SU-DHL-6 (cell line): ENCODE measurements around the gene MRGPRX2.

Source experiments
- CTCF ChIP-seq: fragments of 200-600 bp; sonication (generic); IDR thresholded peaks from one replicate; pipeline ENCODE4 v1.5.1; 2017; ENCODE audit warnings: antibody characterized with exemption, mild to moderate bottlenecking, low read length, moderate library complexity; ENCODE audit not compliant: insufficient read depth, poor library complexity, severe bottlenecking
- EZH2phosphoT487 ChIP-seq: fragments of 200-600 bp; sonication (generic), shearing (Covaris generic); conservative IDR thresholded peaks from 2 replicates; pipeline ENCODE4 v1.6.1; 2018; ENCODE audit warnings: mild to moderate bottlenecking, antibody characterized with exemption, low read length, moderate library complexity, mixed read lengths

DNA sequence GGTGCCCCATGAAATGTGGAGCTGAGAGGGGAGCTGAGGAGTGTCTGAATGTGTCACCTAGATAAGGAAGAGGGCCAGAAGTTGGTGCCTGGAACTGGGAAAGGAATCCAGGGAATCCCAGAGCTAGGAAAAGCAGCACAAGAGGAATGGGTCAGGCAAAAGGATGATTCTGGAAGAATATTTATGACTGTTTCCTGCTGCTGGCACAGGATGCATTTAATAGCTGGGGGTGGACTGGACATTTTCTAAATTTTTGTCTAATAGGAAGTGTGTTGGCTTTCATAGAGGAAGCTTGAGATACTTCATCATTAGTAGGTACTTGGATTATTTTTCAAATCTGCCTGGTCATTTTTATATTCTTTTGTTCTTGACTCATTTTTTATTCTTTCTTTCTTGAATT, 17.4 kb upstream of the MRGPRX2 start:
- no peak for TF ChIP-seq CTCF
- TF ChIP-seq EZH2phosphoT487 = no peak
